A549 (cell line): ENCODE measurements around the gene CTNNA1. TPM values are rescaled to one million over a fixed set of nuclear protein-coding genes. Genes with fewer than 3 reads are reported as not detected.

ENCODE experiments used
- ATAC-seq, 2 experiments: fragments of 200-7000 bp in 1 of 2; fragments of >200 bp in 1 of 2; cut with Nextera tagmentation in 1 of 2; cut with Tn5 transposase in 1 of 2; 3 replicates each; pipeline versions ENCODE4 v1.8.0 to v1.9.1; 2018 to 2020; ENCODE audit warnings: mild to moderate bottlenecking in 1 of 2, moderate library complexity in 1 of 2
- CTCF ChIA-PET: fragments of 300-600 bp; sonication (Branson Sonifier 250); formaldehyde crosslinking; extraction: SDS; loops from one replicate; lab custom pipeline; 2021; ENCODE audit warnings: antibody characterized with exemption, inconsistent platforms; lab: Yijun Ruan, JAX
- POLR2A ChIA-PET: fragments of 350-600 bp; formaldehyde crosslinking; extraction: SDS; loops from one replicate; lab custom pipeline; 2021; ENCODE audit warnings: antibody characterized with exemption, inconsistent platforms; lab: Yijun Ruan, JAX
- DNase-seq, 2 experiments: peaks; one replicate each; pipeline versions ENCODE4 v3.0.0 to v3.0.0-alpha.2; 2011 to 2016; ENCODE audit warnings: low read depth in 1 of 2, low spot score in 1 of 2
- FAIRE-seq: peaks from 2 replicates; lab custom pipeline; 2011; peaks lifted over from hg19 to GRCh38; lab: Jason Lieb, UNC
- H3K27ac ChIP-seq, 2 experiments: fragments of >200 bp; sonication (Bioruptor Twin); formaldehyde crosslinking; 3 replicates each; pipeline ENCODE4 v1.5.1; 2016 to 2017
- H3K4me1 ChIP-seq: fragments of >200 bp; sonication (Bioruptor Twin); formaldehyde crosslinking; 3 replicates; pipeline ENCODE4 v1.6.1; 2016
- H3K4me2 ChIP-seq: fragments of >200 bp; sonication (Bioruptor Twin); formaldehyde crosslinking; 3 replicates; pipeline ENCODE4 v1.6.1; 2016
- H3K4me3 ChIP-seq: fragments of >200 bp; sonication (Bioruptor Twin); formaldehyde crosslinking; 3 replicates; pipeline ENCODE4 v1.5.1; 2016
- H3K9me3 ChIP-seq: fragments of >200 bp; sonication (Bioruptor Twin); formaldehyde crosslinking; 3 replicates; pipeline ENCODE4 v1.6.1; 2016
- CHD4 ChIP-seq: fragments of 200-600 bp; sonication (generic); IDR thresholded peaks from 2 replicates; pipeline ENCODE4 v1.6.1; 2016; ENCODE audit warnings: antibody characterized with exemption, mild to moderate bottlenecking, borderline replicate concordance
- EP300 ChIP-seq, 2 experiments: fragments of >200 bp; sonication (Bioruptor Twin); formaldehyde crosslinking; IDR thresholded peaks; 2 replicates in 1 of 2; 3 replicates in 1 of 2; pipeline ENCODE4 v1.6.1; 2016 to 2017
- FOXS1 ChIP-seq: fragments of 250-450 bp; sonication (Bioruptor Pico); IDR thresholded peaks from 2 replicates; pipeline ENCODE4 v1.5.0; 2020; ENCODE audit warnings: mild to moderate bottlenecking, moderate library complexity
- HOXA7 ChIP-seq: fragments of 250-450 bp; sonication (Bioruptor Pico); IDR thresholded peaks from 2 replicates; pipeline ENCODE4 v1.5.0; 2020; ENCODE audit warnings: mild to moderate bottlenecking, moderate library complexity
- HOXB13 ChIP-seq: fragments of 250-450 bp; sonication (Bioruptor Pico); IDR thresholded peaks from 2 replicates; pipeline ENCODE4 v1.5.0; 2020; ENCODE audit warnings: low read depth, mild to moderate bottlenecking, moderate library complexity
- HOXB5 ChIP-seq: fragments of 250-450 bp; sonication (Bioruptor Pico); IDR thresholded peaks from 2 replicates; pipeline ENCODE4 v1.5.0; 2020; ENCODE audit warnings: mild to moderate bottlenecking, moderate library complexity
- KDM1A ChIP-seq: fragments of 200-600 bp; sonication (generic); IDR thresholded peaks from 2 replicates; pipeline ENCODE4 v1.6.1; 2016; ENCODE audit warnings: low read depth, mild to moderate bottlenecking
- MAZ ChIP-seq: fragments of 150-350 bp; IDR thresholded peaks from 2 replicates; pipeline ENCODE4 v1.6.1; 2014; ENCODE audit warnings: antibody characterized with exemption, low read depth, low read length, borderline replicate concordance
- MYC ChIP-seq: IDR thresholded peaks from 2 replicates; pipeline ENCODE4 v1.6.1; 2012; ENCODE audit warnings: mild to moderate bottlenecking, inconsistent platforms, low read length, improper control_type of control experiment, borderline replicate concordance
- NR3C1 ChIP-seq: fragments of >200 bp; sonication (Bioruptor Twin); formaldehyde crosslinking; IDR thresholded peaks from 3 replicates; pipeline ENCODE4 v1.6.1; 2017
- POLR2A ChIP-seq: IDR thresholded peaks from 2 replicates; pipeline ENCODE4 v1.6.1; 2012; ENCODE audit warnings: mild to moderate bottlenecking, low read length
- RCOR1 ChIP-seq: fragments of 150-350 bp; IDR thresholded peaks from 2 replicates; pipeline ENCODE4 v1.6.1; 2014; ENCODE audit warnings: antibody characterized with exemption, low read length, low read depth
- RFX5 ChIP-seq: fragments of 450-650 bp; IDR thresholded peaks from 2 replicates; pipeline ENCODE4 v1.7.1; 2014; ENCODE audit warnings: antibody characterized with exemption, mild to moderate bottlenecking, moderate library complexity
- TFCP2L1 ChIP-seq: fragments of 250-450 bp; sonication (Bioruptor Pico); IDR thresholded peaks from 2 replicates; pipeline ENCODE4 v1.5.0; 2021; ENCODE audit warnings: mild to moderate bottlenecking
- TP53 ChIP-seq: fragments of 250-450 bp; sonication (Bioruptor Pico); IDR thresholded peaks from 2 replicates; pipeline ENCODE4 v1.5.0; 2021; ENCODE audit warnings: mild to moderate bottlenecking, moderate library complexity
- ZNF302 ChIP-seq: fragments of 250-450 bp; sonication (Bioruptor Pico); IDR thresholded peaks from 2 replicates; pipeline ENCODE4 v1.9.0; 2021; ENCODE audit warnings: inconsistent platforms, mild to moderate bottlenecking, moderate library complexity
- ZSCAN20 ChIP-seq: fragments of 250-450 bp; sonication (Bioruptor Pico); IDR thresholded peaks from 2 replicates; pipeline ENCODE4 v1.8.0; 2022; ENCODE audit warnings: mild to moderate bottlenecking, moderate library complexity
- WGBS: methylation state at CpG from one replicate; pipeline ENCODE4 v1.1.6; 2017; ENCODE audit errors: missing lambda C conversion rate; 5-methylcytosine and 5-hydroxymethylcytosine counted together
- polyA plus RNA-seq, 4 experiments: library from polyadenylated mRNA; depleted of rRNA in 3 of 4; stranded (reverse); fragments of >200 nt; fragmentation: RNase III in 1 of 4; extraction: RNeasy Plus Mini Kit Qiagen cat#74134 plus additional on column Dnase treatment in 1 of 4; gene quantifications; 2 replicates in 3 of 4; 3 replicates in 1 of 4; pipeline ENCODE4 v1.2.3, GENCODE V29; 2011 to 2017
- TF ChIP-seq, protein P1 (sequence below): IDR thresholded peaks from 2 replicates; pipeline ENCODE4 v1.6.1; 2012
- TF ChIP-seq, protein P2 (sequence below): IDR thresholded peaks from 2 replicates; pipeline ENCODE4 v1.6.1; 2012; ENCODE audit warnings: low read depth, borderline replicate concordance
- TF ChIP-seq, protein P3 (sequence below): fragments of 250-450 bp; sonication (Bioruptor Pico); IDR thresholded peaks from 2 replicates; pipeline ENCODE4 v1.5.0; 2021; ENCODE audit warnings: mild to moderate bottlenecking, moderate library complexity, borderline replicate concordance
- TF ChIP-seq, protein P4 (sequence below): fragments of 450-650 bp; IDR thresholded peaks from 2 replicates; pipeline ENCODE4 v1.6.1; 2014; ENCODE audit warnings: antibody characterized with exemption

Gene CTNNA1
- polyA plus RNA-seq, 2 of the 4 experiments (the other 2 are of a cell fraction), result 154 to 184 TPM

DNA sequence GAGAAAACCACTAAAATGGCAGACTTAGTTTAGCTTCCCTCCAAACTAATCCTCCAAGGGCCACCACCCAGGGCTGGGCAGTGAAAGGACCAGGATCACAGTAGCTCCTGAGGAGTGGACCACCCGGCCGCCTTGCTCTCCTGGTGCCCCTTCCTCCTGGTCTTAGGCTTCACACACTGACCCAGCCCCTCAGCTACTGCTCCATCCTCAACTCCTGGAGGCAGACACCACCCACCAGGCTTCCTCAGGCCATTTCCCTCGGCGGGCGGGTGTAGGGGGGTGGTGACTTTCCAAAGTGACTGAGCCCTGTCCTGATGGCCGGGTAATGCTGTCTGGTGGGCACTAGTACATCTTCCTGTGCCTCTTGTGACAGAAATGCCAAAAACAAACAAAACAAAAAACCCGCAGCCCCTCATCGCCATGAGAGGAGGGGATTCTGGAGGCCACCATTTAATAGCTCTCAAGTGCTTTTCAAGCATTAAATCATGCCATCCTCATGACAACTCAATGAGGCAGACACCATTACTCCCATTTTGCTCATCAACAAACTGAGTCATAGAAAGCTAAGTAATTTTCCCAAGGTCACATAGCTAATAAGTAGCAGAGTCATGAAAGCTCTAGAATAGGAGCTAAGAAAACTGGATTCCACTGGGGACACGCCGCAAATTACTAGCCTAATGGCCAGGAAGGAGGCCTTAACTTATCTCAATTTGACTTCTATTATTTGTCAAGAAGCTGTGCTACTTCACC is 213.2 kb downstream of the CTNNA1 start:
- CTCF ChIA-PET, result interaction anchor here (1.0 to 1.5 kb wide), 3 partner anchors 11 to 15 kb away, joined by 3 to 5 read pairs (median 4); no protein-coding TSS in a partner anchor
- Histone ChIP-seq H3K27ac (no peak overlapping the region), H3K4me3 (no peak overlapping the region), H3K9me3 (no peaks in the 10 kb centered on the region), H3K4me1 (no peaks in the 10 kb centered on the region), H3K4me2 (no peak overlapping the region)
- no peak for FAIRE-seq
- no peak for ATAC-seq
- 95% methylated on average over 10 of the region's 10 CpGs for WGBS
- no peak for DNase-seq
- POLR2A ChIA-PET, result no interaction called here
- TF ChIP-seq KDM1A (no peak), HOXB5 (CRISPR knock-in tag) (no peak), CHD4 (no peak), RFX5 (no peak), ZNF302 (CRISPR knock-in tag) (no peak), MAZ (no peak), FOXS1 (CRISPR knock-in tag) (no peak), POLR2A (no peak), TP53 (no peak), TFCP2L1 (CRISPR knock-in tag) (no peak), HOXB13 (CRISPR knock-in tag) (no peak)
- TF ChIP-seq, protein P1, sequence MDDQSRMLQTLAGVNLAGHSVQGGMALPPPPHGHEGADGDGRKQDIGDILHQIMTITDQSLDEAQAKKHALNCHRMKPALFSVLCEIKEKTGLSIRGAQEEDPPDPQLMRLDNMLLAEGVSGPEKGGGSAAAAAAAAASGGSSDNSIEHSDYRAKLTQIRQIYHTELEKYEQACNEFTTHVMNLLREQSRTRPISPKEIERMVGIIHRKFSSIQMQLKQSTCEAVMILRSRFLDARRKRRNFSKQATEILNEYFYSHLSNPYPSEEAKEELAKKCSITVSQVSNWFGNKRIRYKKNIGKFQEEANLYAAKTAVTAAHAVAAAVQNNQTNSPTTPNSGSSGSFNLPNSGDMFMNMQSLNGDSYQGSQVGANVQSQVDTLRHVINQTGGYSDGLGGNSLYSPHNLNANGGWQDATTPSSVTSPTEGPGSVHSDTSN, result no peak
- TF ChIP-seq, protein P2, sequence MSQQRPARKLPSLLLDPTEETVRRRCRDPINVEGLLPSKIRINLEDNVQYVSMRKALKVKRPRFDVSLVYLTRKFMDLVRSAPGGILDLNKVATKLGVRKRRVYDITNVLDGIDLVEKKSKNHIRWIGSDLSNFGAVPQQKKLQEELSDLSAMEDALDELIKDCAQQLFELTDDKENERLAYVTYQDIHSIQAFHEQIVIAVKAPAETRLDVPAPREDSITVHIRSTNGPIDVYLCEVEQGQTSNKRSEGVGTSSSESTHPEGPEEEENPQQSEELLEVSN, result no peak
- TF ChIP-seq, protein P3, sequence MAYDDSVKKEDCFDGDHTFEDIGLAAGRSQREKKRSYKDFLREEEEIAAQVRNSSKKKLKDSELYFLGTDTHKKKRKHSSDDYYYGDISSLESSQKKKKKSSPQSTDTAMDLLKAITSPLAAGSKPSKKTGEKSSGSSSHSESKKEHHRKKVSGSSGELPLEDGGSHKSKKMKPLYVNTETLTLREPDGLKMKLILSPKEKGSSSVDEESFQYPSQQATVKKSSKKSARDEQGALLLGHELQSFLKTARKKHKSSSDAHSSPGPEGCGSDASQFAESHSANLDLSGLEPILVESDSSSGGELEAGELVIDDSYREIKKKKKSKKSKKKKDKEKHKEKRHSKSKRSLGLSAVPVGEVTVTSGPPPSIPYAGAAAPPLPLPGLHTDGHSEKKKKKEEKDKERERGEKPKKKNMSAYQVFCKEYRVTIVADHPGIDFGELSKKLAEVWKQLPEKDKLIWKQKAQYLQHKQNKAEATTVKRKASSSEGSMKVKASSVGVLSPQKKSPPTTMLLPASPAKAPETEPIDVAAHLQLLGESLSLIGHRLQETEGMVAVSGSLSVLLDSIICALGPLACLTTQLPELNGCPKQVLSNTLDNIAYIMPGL (CRISPR knock-in tag), result no peak

DNA sequence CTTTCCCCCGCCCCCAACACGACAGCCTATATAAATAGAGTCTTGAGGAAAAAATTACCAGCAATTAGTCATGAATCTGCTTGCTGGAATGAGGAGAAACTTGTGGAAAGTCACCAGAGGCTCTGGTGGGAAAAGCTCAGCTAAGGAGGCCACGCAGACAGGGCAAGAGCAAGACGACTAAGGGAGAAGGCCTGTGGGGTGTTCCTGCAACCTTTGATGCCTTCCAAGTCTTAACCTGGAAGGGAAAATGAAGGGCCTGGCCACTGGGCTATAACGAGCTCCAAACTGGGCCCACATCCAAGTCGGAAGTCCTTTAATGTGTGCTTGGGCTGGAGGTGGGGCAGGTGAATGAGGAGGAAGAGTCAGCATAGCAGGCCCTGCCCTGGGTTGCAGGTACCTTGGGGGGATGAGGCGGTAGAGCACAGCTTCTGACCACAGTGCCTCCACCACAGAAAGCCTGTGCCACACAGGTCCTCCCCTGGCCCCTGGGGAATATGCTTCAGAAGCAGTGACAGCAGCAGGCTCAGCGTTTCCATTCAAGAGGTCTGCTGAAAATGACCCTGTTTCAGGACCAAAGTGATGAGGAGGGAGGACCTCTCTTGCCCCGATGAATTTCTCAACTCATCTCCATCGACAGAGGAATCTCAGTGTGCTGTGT is 214.7 kb downstream of the CTNNA1 start:
- POLR2A ChIA-PET, result no interaction called here
- WGBS, result 81% methylated on average over 10 of the region's 10 CpGs
- H3K4me3 ChIP-seq, result no peak overlapping the region
- CTCF ChIA-PET, result interaction anchor here (0.7 to 1.1 kb wide), 2 partner anchors 16 to 17 kb away, joined by 3 read pairs; no protein-coding TSS in a partner anchor
- FAIRE-seq (no peak), ATAC-seq (no peak), DNase-seq (no peak)
- H3K9me3 ChIP-seq, result no peaks in the 10 kb centered on the region
- TF ChIP-seq, protein P4, sequence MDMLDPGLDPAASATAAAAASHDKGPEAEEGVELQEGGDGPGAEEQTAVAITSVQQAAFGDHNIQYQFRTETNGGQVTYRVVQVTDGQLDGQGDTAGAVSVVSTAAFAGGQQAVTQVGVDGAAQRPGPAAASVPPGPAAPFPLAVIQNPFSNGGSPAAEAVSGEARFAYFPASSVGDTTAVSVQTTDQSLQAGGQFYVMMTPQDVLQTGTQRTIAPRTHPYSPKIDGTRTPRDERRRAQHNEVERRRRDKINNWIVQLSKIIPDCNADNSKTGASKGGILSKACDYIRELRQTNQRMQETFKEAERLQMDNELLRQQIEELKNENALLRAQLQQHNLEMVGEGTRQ, result no peak
- no peak for TF ChIP-seq EP300 (IDR thresholded peaks at IDR 0.05)
- TF ChIP-seq MYC, result no peak
- TF ChIP-seq ZSCAN20 (CRISPR knock-in tag), result no peak
- TF ChIP-seq, protein P1, result no peak
- no peak for TF ChIP-seq NR3C1
- TF ChIP-seq, protein P2, result no peak
- no peak for TF ChIP-seq RCOR1
- no peak for TF ChIP-seq HOXA7
- H3K4me2 ChIP-seq, result no peak overlapping the region
- no peak overlapping the region for H3K27ac ChIP-seq
- no peaks in the 10 kb centered on the region for H3K4me1 ChIP-seq
